ENCODE measurements around the gene PTP4A2. TPM values are rescaled to one million over a fixed set of nuclear protein-coding genes. Genes with fewer than 3 reads are reported as not detected.
A peak's percentile ranks its signal among the peaks of the same experiment; 100 is the strongest.

PTP4A2 gene
- total and polyA plus RNA-seq, 9 donors = 92.5 to 366 (median 246) TPM

DNA sequence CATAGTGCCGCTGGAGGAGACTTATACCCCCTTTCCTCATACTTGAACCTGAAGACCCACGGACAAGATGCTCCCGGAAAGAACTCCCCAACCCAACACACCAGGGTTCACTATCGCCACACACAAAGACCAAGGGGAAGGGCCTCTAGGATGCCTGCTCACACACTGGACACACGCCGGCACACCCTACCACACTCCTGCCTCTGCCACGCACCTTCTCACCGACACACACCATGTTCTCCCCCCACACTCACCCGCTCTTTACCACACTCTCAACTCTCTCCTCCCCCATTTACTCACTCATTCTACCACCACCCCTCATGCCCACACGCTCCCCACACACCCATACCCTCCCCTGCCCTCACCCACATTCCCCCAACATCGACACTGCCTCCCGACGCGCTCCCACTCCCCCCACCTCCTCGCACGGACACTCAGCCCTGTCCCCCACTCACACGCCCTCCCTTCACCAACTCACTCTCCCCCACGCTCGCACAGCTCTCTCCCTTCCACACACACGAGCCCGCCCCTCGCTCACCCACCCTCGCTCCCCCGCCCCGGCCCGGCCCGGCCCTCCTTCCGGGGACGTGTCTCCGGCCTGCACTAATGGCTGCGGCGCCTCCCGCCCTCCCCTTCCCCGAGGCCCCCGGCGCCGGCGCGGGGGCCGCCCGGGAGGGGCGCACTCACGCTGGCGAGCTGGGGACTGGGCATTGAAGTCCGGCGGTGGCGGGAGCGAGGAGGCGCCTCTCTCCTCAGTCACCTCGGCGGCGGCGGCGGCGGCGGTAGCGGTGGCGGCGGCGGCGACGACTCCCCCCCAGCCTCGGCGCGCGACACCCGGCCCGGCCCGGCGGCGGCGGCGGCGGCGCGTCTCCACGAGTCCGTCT is 626 bp downstream of the PTP4A2 start:
- intact Hi-C loops (cut with DNase I) = no loop called here
- Histone ChIP-seq H3K4me3 (peak overlapping the region; percentile 77), H3K27me3 (no peaks in the 10 kb centered on the region), H3K4me1 (ENCODE audit: insufficient read depth) (peaks cover 8% of the 10 kb centered on the region), H3K9me3 (no peaks in the 10 kb centered on the region), H3K27ac (peak overlapping the region; percentile 76 to 86), H3K36me3 (no peaks in the 10 kb centered on the region)
- DNase-seq = peak; percentile 82 to 89 (median 87)
- TF ChIP-seq EP300 (IDR thresholded peaks at IDR 0.05) (no peak), POLR2A (IDR thresholded peaks at IDR 0.05) (no peak)
- TF ChIP-seq, protein P1, sequence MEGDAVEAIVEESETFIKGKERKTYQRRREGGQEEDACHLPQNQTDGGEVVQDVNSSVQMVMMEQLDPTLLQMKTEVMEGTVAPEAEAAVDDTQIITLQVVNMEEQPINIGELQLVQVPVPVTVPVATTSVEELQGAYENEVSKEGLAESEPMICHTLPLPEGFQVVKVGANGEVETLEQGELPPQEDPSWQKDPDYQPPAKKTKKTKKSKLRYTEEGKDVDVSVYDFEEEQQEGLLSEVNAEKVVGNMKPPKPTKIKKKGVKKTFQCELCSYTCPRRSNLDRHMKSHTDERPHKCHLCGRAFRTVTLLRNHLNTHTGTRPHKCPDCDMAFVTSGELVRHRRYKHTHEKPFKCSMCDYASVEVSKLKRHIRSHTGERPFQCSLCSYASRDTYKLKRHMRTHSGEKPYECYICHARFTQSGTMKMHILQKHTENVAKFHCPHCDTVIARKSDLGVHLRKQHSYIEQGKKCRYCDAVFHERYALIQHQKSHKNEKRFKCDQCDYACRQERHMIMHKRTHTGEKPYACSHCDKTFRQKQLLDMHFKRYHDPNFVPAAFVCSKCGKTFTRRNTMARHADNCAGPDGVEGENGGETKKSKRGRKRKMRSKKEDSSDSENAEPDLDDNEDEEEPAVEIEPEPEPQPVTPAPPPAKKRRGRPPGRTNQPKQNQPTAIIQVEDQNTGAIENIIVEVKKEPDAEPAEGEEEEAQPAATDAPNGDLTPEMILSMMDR (IDR thresholded peaks at IDR 0.05) = no peak
- WGBS, 3 donors = 0 to 1% (median 1%) methylated on average over 31 to 69 of the region's 78 CpGs

DNA sequence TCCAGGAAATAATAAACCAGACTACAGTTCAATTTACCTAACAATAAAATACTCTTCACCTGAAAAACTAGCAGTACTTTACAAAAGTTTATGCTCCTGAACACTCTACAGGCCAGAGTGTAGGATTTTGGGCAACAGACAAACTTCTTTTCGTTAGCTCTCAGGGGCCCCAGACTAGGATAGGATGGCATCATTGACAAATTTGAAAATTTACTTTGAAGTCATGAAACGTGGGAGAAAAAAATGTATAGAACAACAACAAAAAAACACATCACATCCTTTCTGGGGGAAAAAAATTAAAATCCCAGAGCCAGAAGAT is 1.2 kb downstream of the PTP4A2 start:
- Histone ChIP-seq H3K4me3 (peak overlapping the region; percentile 77), H3K27ac (peak overlapping the region; percentile 76 to 86), H3K9me3 (no peaks in the 10 kb centered on the region), H3K27me3 (no peaks in the 10 kb centered on the region), H3K36me3 (no peaks in the 10 kb centered on the region), H3K4me1 (ENCODE audit: insufficient read depth) (peaks cover 8% of the 10 kb centered on the region)
- 1% methylated on average over 2 of the region's 2 CpGs for WGBS, 3 donors
- DNase-seq = no peak
- TF ChIP-seq POLR2A (IDR thresholded peaks at IDR 0.05) = no peak
- intact Hi-C loops (cut with DNase I) = no loop called here

DNA sequence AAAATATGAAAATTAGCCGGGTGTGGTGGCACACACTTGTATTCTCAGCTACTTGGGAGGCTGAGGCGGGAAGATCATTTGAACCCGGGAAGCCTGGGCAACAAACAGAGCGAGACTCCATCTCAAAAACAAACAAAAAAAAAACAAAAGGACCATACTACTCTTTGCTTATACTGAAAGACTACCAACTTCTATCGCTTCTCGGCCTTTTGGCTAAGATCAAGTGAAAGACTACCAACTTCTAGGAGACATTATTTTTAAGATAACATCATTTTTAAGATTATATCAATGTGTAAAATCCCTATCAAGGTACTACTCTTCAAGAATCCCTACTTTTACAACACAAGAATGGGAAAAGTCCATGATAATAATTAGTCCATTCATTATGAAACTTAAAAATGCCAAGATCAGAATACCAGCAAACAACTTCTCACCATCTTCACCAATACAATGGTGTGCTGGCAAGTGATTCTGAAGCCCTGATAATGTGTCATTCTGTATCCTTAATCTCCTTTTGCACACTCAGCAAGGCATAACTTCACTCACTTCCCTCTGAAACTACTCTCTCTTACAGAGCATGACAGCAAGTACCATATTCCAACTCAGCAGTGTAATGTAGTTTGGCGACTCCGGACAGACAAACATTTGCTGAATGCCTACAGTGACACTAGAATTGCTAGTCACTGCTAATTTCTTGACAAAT is 1.7 kb downstream of the PTP4A2 start:
- H3K4me1 ChIP-seq (ENCODE audit: insufficient read depth) = peaks cover 8% of the 10 kb centered on the region

DNA sequence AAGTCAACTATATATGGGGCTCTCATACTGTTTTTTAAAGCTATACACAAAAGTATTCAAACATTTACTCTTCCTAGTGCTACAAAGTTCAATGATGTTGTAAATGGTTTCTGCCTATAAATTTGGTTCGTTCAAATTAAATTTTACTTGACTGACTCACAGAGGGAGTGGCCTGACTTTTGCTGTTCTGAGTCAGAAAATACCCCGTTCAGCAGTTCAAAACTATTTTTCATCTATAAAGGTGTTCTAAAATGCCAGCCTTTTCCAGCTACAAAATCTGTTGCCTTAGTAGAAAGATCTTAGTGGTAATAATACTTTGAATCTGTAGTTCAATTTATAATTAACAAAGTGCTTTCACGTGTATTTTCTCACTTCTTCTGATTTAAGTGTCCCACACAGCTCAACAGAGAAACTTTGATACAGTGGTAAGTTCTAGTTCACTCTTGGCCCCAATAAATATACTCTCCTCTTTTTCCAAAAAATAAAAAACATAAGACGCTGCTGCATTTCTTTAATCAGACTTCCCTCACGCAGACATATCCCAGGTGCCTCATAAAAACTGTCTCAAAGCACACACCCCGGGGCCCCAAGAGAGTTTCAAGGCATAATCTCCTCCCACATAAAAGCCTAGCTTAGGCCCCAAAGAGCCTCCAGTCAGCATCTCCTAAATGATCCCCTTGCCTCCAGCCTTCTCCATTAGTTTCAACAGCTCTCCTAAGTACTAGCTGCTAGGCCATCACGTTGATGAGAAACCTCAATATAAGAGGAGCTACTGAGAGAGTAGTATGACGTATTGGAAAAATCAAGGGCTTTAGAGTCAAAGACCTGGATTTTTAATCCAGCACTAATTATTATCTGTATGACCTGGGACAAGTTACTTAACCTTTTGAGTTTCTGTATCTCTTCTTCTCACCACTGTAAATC is 3.2 kb downstream of the PTP4A2 start:
- Histone ChIP-seq H3K4me3 (peak overlapping the region; percentile 10), H3K36me3 (no peaks in the 10 kb centered on the region), H3K27me3 (no peaks in the 10 kb centered on the region), H3K4me1 (ENCODE audit: insufficient read depth) (peaks cover 8% of the 10 kb centered on the region), H3K9me3 (no peaks in the 10 kb centered on the region), H3K27ac (peak overlapping the region in 1 of 2 donors; percentile 23)
- no peak for DNase-seq
- WGBS, 3 donors = 10 to 15% (median 14%) methylated on average over 8 of the region's 8 CpGs
- TF ChIP-seq POLR2A (IDR thresholded peaks at IDR 0.05) = no peak
- no peak for TF ChIP-seq EP300 (IDR thresholded peaks at IDR 0.05)
- TF ChIP-seq, protein P1 (IDR thresholded peaks at IDR 0.05) = no peak
- intact Hi-C loops (cut with DNase I) = no loop called here

More for the DNA sequence above, 1.7 kb downstream of the PTP4A2 start:
- intact Hi-C loops (cut with DNase I) = no loop called here
- no peak for DNase-seq
- no peak overlapping the region for H3K27ac ChIP-seq
- H3K36me3 ChIP-seq = no peaks in the 10 kb centered on the region
- peak overlapping the region; percentile 77 for H3K4me3 ChIP-seq
- WGBS, 3 donors = 68 to 76% (median 71%) methylated on average over 8 of the region's 8 CpGs
- no peaks in the 10 kb centered on the region for H3K27me3 ChIP-seq
- no peak for TF ChIP-seq EP300 (IDR thresholded peaks at IDR 0.05)
- no peak for TF ChIP-seq POLR2A (IDR thresholded peaks at IDR 0.05)
- TF ChIP-seq, protein P1 (IDR thresholded peaks at IDR 0.05) = no peak
- no peaks in the 10 kb centered on the region for H3K9me3 ChIP-seq
